Fibroblast of villous mesenchyme (primary cell): ENCODE measurements around the gene ANKFN1. TPM values are rescaled to one million over a fixed set of nuclear protein-coding genes. Genes with fewer than 3 reads are reported as not detected.

Source experiments
- DNase-seq: peaks from one replicate; pipeline ENCODE4 v3.0.0-alpha.2; 2010; ENCODE audit warnings: low read depth
- H3K4me3 ChIP-seq: 2 replicates; pipeline ENCODE4 v1.5.1; 2011; ENCODE audit warnings: low read depth, mild to moderate bottlenecking, low read length
- total RNA-seq: library from RNA; depleted of rRNA; stranded (reverse); fragments of >200 nt; gene quantifications from 2 replicates; pipeline ENCODE4 v1.2.3, GENCODE V29; 2012
- TF ChIP-seq, protein P1 (sequence below): IDR thresholded peaks from 2 replicates; pipeline ENCODE4 v1.5.1; 2012; ENCODE audit warnings: low read depth, mild to moderate bottlenecking, low read length; ENCODE audit not compliant: insufficient read depth

The ANKFN1 gene
- total RNA-seq, 1 donor = under 0.01 TPM

DNA sequence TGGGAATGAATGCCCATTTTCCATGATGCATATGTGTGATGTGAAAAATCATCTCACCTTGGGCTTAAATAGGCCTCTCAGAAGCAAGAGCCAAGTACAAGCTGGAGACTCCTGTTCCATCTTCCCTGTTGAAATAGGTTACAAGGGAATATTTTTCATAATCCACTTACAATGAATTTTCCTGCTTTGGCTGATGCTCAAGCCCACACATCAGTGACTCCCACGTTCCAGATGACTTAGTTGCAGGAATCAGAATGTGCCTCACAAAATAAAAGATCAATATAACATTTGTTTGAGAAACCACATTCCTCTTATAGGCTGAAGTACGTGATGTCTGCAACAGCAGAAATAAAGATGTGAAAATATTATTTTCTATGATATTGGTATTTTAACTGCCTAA is 24.1 kb downstream of the ANKFN1 start:
- H3K4me3 ChIP-seq = no peak overlapping the region
- TF ChIP-seq, protein P1, sequence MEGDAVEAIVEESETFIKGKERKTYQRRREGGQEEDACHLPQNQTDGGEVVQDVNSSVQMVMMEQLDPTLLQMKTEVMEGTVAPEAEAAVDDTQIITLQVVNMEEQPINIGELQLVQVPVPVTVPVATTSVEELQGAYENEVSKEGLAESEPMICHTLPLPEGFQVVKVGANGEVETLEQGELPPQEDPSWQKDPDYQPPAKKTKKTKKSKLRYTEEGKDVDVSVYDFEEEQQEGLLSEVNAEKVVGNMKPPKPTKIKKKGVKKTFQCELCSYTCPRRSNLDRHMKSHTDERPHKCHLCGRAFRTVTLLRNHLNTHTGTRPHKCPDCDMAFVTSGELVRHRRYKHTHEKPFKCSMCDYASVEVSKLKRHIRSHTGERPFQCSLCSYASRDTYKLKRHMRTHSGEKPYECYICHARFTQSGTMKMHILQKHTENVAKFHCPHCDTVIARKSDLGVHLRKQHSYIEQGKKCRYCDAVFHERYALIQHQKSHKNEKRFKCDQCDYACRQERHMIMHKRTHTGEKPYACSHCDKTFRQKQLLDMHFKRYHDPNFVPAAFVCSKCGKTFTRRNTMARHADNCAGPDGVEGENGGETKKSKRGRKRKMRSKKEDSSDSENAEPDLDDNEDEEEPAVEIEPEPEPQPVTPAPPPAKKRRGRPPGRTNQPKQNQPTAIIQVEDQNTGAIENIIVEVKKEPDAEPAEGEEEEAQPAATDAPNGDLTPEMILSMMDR = no peak
- DNase-seq = no peak

DNA sequence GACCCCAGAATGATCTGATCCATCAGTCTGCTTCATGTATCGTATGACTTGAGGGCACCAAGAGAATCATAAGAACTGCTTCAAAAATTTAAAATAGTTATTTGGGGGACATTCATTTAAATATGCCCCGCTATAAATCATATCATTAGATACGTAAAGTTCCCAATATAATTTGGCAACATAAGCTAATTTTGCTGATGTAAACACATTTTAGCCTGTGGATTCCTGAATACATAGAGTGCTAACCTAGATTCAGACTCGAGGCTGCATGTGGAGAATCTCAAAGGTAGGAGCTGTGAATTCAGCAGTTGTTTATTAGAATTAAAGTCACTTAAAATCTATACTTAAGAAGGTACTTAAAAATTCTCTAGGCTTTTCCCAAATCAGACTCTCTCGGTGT is 24.9 kb downstream of the ANKFN1 start:
- TF ChIP-seq, protein P1 = no peak
- no peak overlapping the region for H3K4me3 ChIP-seq
- DNase-seq = no peak

DNA sequence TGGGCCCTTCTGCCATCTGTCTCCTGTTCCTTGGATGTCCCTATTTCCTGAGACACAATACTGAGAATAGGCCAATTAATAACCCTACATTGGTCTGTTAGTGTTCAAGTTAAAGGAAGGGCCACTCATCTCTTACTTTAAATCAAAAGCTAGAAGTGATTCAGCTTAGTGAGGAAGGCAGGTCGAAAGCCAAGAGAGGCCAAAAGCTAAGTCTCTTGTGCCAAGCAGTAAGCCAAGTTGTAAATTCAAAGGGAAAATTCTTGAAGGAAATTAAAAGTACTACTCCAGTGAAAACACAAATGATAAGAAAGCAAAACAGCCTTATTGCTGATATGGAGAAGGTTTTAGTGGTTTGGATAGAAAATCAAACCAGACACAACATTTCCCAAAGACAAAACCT is 28.8 kb downstream of the ANKFN1 start:
- TF ChIP-seq, protein P1 = no peak
- H3K4me3 ChIP-seq = no peak overlapping the region
- no peak for DNase-seq

DNA sequence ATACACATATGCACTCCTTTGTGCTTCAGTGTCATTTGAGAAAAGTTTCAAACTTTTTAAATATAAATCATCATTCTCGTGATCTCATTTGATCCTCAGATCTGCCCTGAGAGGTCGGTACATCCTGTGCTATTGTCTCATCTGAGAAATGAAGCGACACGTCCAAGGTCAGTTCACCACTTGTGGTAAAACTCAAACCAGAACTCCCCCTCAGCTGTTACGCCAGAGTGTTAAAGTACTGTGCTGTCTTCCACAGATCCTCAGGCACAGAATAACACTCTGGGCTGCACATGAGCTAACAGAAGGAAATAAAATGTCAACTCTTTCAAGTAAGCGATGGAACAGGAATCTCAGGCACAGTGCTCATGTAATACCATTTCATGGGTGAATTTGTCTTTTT is 31.4 kb downstream of the ANKFN1 start:
- H3K4me3 ChIP-seq = no peak overlapping the region
- TF ChIP-seq, protein P1 = no peak
- peak; percentile 31 for DNase-seq

DNA sequence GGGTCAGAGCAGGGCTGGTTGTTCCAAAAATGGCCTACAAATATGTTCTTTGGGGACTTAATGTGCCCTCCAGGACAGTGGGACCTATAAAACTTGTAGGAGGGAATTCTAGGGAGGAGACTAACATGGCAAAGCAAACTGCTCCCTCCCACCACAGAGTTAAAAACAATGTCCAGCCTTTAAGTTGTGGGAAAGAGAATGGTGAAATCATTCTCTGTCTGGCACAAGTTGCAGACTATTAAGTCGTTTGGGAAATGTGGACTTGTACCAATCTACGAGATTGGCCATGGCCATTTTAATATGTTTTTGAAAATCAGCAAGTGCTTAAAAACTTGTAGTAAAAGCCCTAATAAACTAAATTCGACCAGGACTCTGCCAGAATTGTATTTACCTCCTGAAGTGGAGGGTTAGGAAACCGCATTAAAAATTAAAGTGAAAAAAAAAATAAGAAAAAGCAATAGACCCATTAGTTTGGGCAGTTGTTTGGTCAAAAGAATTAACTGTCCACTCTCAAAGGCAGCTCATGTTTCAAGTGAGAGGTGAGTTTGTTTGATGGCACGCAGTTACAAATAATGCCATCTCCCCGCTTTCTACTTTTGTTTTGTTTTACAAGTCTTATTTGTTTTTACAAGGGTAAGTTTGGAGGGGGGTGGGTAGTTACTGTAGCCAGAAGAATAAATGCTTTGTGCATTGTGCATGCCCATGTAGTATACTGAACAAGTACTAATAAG is 32.4 kb downstream of the ANKFN1 start:
- no peak overlapping the region for H3K4me3 ChIP-seq
- TF ChIP-seq, protein P1 = no peak
- DNase-seq = peak; percentile 18

DNA sequence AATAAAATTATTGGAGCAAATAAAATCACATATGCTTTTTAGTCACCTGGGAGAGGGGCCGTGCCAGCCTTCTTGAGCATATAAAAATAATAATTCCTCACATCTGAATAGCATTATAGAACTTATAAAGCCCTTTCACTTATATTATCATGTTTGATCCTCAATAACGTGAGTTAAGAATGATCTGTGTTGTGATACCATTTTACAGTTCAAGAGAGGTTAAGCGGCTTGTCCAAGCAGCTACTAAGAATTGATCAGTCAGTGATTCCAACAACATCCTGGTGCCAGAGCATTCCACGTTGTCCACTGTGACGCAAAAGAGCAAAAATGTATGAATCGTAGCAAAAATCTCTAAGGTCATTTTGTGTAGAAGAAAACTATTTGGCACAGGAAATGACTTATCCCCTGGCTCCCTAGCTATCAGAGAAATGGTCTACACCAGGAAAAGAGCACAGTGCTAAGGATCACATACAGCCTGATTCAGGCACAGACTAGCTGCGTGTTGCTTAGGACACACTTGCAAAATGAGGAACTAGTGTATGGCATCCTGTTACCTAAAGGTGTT is 33.0 kb downstream of the ANKFN1 start:
- TF ChIP-seq, protein P1 = no peak
- H3K4me3 ChIP-seq = no peak overlapping the region
- DNase-seq = peak; percentile 28

DNA sequence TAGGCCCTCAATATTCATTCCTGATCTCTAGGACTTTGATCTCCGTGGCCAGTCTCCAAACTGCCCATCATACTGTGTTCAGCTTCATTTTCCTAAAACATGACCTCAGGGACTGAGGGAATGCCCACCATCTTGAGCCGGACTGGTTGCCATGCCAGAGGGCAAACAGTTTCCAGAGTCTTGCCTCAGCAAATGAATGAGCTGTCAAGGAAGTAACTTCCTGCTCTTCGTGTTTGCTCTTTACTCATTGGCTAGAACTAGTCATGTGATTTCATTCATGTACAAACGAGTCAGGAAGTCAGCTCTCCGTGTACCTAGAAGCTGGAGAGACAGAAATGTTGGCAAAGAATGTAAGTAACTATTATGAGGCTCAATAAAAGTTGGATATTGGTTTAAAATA is 50.2 kb downstream of the ANKFN1 start:
- TF ChIP-seq, protein P1 = no peak
- no peak overlapping the region for H3K4me3 ChIP-seq
- DNase-seq = no peak
